ENCODE measurements around the gene ABCG1.

ABCG1 gene

GRCh38 chr21:42294273-42294880 lies 75.4 kb downstream of the ABCG1 start:
- DNase-seq, result no peak

- DNase-seq, result no peak
These were observed 76.9 kb downstream of the ABCG1 start for GRCh38 chr21:42295845-42296244.

- no peak for DNase-seq
These were observed 77.6 kb downstream of the ABCG1 start for GRCh38 chr21:42296501-42296900.

GRCh38 chr21:42297377-42297776 lies 78.4 kb downstream of the ABCG1 start:
- DNase-seq, result no peak

- DNase-seq, result no peak
These were observed 79.3 kb downstream of the ABCG1 start for GRCh38 chr21:42298237-42298636.

GRCh38 chr21:42298657-42299056 lies 79.7 kb downstream of the ABCG1 start:
- DNase-seq, result no peak

GRCh38 chr21:42299324-42300044 lies 80.5 kb downstream of the ABCG1 start:
- DNase-seq, result no peak

- DNase-seq, result no peak
These were observed 81.2 kb downstream of the ABCG1 start for GRCh38 chr21:42300045-42300583.

GRCh38 chr21:42300956-42301355 lies 82.0 kb downstream of the ABCG1 start:
- DNase-seq, result no peak

GRCh38 chr21:42301371-42302075 lies 82.6 kb downstream of the ABCG1 start:
- DNase-seq, result no peak

GRCh38 chr21:42302076-42302650 lies 83.2 kb downstream of the ABCG1 start:
- no peak for DNase-seq

- no peak for DNase-seq
These were observed 83.9 kb downstream of the ABCG1 start for GRCh38 chr21:42302794-42303193.

GRCh38 chr21:42303443-42303842 lies 84.5 kb downstream of the ABCG1 start:
- no peak for DNase-seq

GRCh38 chr21:42304556-42305454 lies 85.9 kb downstream of the ABCG1 start:
- DNase-seq, result no peak

GRCh38 chr21:42305707-42306147 lies 86.8 kb downstream of the ABCG1 start:
- no peak for DNase-seq

GRCh38 chr21:42306366-42307035 lies 87.6 kb downstream of the ABCG1 start:
- DNase-seq, result no peak

GRCh38 chr21:42307106-42307505 lies 88.2 kb downstream of the ABCG1 start:
- DNase-seq, result no peak

GRCh38 chr21:42308161-42308913 lies 89.4 kb downstream of the ABCG1 start:
- DNase-seq, result no peak

GRCh38 chr21:42308914-42309752 lies 90.2 kb downstream of the ABCG1 start:
- no peak for DNase-seq

- DNase-seq, result no peak
These were observed 90.8 kb downstream of the ABCG1 start for GRCh38 chr21:42309753-42310213.
